GM12801 (cell line): ENCODE results near the gene ASXL2.

Experiments
- TF ChIP-seq, protein P1 (sequence below): IDR thresholded peaks from one replicate; pipeline ENCODE4 v1.5.1; 2011; ENCODE audit warnings: control low read depth; ENCODE audit not compliant: insufficient read length; ENCODE audit errors: extremely low read depth

ASXL2 gene

DNA sequence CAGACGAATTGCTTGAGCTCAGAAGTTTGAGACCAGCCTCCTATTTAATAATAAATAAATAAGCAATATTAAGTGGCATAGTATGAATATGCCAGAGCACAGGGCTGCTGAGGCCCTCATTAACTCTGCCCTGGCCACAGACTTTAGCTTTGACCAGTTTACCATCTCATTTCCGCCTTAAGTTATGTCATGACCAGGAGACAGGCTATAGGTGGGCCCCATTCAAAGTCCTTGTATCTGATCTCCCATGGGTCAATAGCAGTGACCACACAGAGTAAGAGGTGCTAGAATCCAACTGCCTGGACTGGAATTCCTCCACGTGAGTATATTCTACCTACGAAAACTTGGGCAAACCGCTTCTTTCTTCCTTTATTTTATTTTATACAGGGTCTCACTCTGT is 13.4 kb upstream of the ASXL2 start:
- TF ChIP-seq, protein P1, sequence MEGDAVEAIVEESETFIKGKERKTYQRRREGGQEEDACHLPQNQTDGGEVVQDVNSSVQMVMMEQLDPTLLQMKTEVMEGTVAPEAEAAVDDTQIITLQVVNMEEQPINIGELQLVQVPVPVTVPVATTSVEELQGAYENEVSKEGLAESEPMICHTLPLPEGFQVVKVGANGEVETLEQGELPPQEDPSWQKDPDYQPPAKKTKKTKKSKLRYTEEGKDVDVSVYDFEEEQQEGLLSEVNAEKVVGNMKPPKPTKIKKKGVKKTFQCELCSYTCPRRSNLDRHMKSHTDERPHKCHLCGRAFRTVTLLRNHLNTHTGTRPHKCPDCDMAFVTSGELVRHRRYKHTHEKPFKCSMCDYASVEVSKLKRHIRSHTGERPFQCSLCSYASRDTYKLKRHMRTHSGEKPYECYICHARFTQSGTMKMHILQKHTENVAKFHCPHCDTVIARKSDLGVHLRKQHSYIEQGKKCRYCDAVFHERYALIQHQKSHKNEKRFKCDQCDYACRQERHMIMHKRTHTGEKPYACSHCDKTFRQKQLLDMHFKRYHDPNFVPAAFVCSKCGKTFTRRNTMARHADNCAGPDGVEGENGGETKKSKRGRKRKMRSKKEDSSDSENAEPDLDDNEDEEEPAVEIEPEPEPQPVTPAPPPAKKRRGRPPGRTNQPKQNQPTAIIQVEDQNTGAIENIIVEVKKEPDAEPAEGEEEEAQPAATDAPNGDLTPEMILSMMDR, result no peak

- TF ChIP-seq, protein P1, result no peak
Observed at GRCh38 chr2:25887624-25888242, 9.4 kb upstream of the ASXL2 start.

GRCh38 chr2:25885933-25886332 is 7.6 kb upstream of the ASXL2 start:
- TF ChIP-seq, protein P1, result no peak

- TF ChIP-seq, protein P1, result no peak
Observed at GRCh38 chr2:25881764-25882163, 3.5 kb upstream of the ASXL2 start.

DNA sequence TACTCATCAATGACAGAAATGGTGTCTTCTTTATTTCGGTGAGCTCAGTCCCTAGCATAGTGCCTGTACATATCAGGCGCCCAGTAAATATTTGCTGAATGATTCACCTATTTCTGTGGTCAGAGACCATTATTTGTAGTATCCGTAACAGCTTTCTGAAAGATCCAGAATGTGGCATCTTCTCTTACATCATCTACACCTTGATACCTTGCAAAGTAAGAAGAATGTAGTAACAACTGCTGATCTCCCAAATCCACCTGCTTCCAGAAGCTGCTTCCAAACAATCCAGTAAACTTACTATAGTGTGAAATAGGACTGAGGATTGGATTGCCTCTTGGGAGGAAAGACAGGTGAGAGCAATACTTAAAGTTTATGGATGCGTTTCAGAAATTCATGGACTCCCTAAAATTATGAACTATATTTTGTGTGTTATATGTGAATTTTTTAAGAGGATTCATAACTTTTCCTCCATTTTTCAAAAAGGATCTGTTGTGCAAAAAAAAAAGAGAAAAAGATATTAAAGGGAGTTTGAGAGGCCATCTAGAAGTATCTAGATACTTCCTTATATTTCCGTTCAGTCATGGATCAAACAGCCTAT is 945 bp upstream of the ASXL2 start:
- TF ChIP-seq, protein P1, result no peak

- TF ChIP-seq, protein P1, result no peak
Observed at GRCh38 chr2:25877431-25878360, 591 bp downstream of the ASXL2 start.

DNA sequence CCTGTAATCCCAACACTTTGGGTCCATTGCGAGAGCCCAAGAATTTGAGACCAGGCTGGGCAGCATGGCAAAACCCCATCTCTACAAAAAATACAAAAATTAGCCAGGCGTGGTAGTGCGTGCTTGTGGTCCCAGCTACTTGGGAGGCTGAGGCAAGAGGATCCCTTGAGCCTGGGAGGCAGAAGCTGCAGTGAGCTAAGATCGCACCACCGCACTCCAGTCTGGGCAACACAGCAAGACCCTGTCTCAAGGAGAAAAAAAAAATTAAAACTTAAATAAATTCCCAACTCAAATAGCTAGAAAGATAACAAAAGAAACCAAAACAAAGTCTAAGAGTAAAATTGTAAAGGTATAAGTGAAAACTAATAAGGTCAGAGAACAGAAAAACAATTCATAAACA is 6.2 kb downstream of the ASXL2 start:
- TF ChIP-seq, protein P1, result no peak
